B cell (primary cell): ENCODE data around the gene CHST11. TPM values are rescaled to one million over a fixed set of nuclear protein-coding genes. Genes with fewer than 3 reads are reported as not detected.

ENCODE experiments used
- ATAC-seq: fragments of 200-7000 bp; cut with Tn5 transposase; one replicate; pipeline ENCODE4 v1.10.0; 2021; ENCODE audit warnings: low read depth, mild to moderate bottlenecking, moderate number of reproducible peaks, moderate library complexity
- CTCF ChIA-PET: fragments of 350-600 bp; sonication (Branson Sonifier 250); formaldehyde crosslinking; loops from one replicate; lab custom pipeline; 2021; ENCODE audit warnings: antibody characterized with exemption, inconsistent platforms; lab: Charles Lee
- POLR2A ChIA-PET: fragments of 350-600 bp; sonication (Branson Sonifier 250); formaldehyde crosslinking; loops from one replicate; lab custom pipeline; 2021; ENCODE audit warnings: antibody characterized with exemption; lab: Charles Lee
- DNase-seq: peaks from one replicate; pipeline ENCODE4 v3.0.0; 2013
- H2AFZ ChIP-seq: 2 replicates; pipeline ENCODE4 v1.6.1; 2012; ENCODE audit warnings: mild to moderate bottlenecking, low read depth, low read length; ENCODE audit not compliant: insufficient read depth, poor library complexity, severe bottlenecking
- H3K27ac ChIP-seq, 2 donors: 1 replicate in 1 of 2; 2 replicates in 1 of 2; pipeline ENCODE4 v1.5.1; 2012 to 2013; ENCODE audit warnings: low read length in 2 of 2, mild to moderate bottlenecking in 2 of 2, moderate library complexity in 1 of 2
- H3K27me3 ChIP-seq, 4 experiments: fragments of 200-600 bp in 1 of 4; sonication (generic) in 1 of 4; replicated peaks in 1 of 4; 1 replicate in 2 of 4; 2 replicates in 2 of 4; pipeline versions ENCODE4 v1.6.1 to v1.7.0; 2013 to 2016; ENCODE audit warnings: low read length in 3 of 4, mild to moderate bottlenecking in 2 of 4, mixed read lengths in 1 of 4, moderate library complexity in 1 of 4; ENCODE audit not compliant: insufficient read depth in 4 of 4, control insufficient read depth in 3 of 4; ENCODE audit errors: control extremely low read depth in 1 of 4
- H3K36me3 ChIP-seq, 2 experiments: replicated peaks in 1 of 2; 1 replicate in 1 of 2; 2 replicates in 1 of 2; pipeline versions ENCODE4 v1.6.1 to v1.7.1; 2013; ENCODE audit warnings: low read length in 1 of 2; ENCODE audit not compliant: insufficient read depth in 2 of 2, control insufficient read depth in 1 of 2; ENCODE audit errors: control extremely low read depth in 1 of 2, extremely low read depth in 1 of 2
- H3K4me1 ChIP-seq, 2 donors: fragments of 200-600 bp in 1 of 2; sonication (generic) in 1 of 2; 1 replicate in 1 of 2; 2 replicates in 1 of 2; pipeline versions ENCODE4 v1.5.1 to v1.6.1; 2013 to 2017; ENCODE audit warnings: low read length in 2 of 2; ENCODE audit not compliant: control insufficient read depth in 2 of 2, insufficient read depth in 2 of 2
- H3K4me2 ChIP-seq: replicated peaks from 2 replicates; pipeline ENCODE3; 2012; ENCODE audit warnings: mild to moderate bottlenecking, low read depth, low read length; ENCODE audit not compliant: poor library complexity, severe bottlenecking
- H3K4me3 ChIP-seq, 5 experiments: fragments of 200-600 bp in 1 of 5; sonication (generic) in 1 of 5; 1 replicate in 3 of 5; 2 replicates in 2 of 5; pipeline versions ENCODE4 v1.5.1 to v1.7.0; 2011 to 2016; ENCODE audit warnings: low read length in 4 of 5, mild to moderate bottlenecking in 4 of 5, low read depth in 2 of 5, control low read depth in 1 of 5, moderate library complexity in 1 of 5; ENCODE audit not compliant: insufficient read depth in 1 of 5; ENCODE audit errors: control extremely low read depth in 1 of 5, extremely low read depth in 1 of 5
- H3K79me2 ChIP-seq: fragments of 200-600 bp; sonication (generic); one replicate; pipeline ENCODE4 v1.6.0; 2016; ENCODE audit warnings: low read length; ENCODE audit not compliant: control insufficient read depth, insufficient read depth
- H3K9ac ChIP-seq: fragments of 200-600 bp; sonication (generic); 2 replicates; pipeline ENCODE4 v1.6.1; 2017; ENCODE audit warnings: mild to moderate bottlenecking, low read length, moderate library complexity
- H3K9me3 ChIP-seq, 3 donors: one replicate each; pipeline versions ENCODE4 v1.6.1 to v1.7.1; 2013; ENCODE audit warnings: low read length in 2 of 3; ENCODE audit not compliant: control insufficient read depth in 2 of 3, insufficient read depth in 1 of 3; ENCODE audit errors: control extremely low read depth in 1 of 3
- H4K20me1 ChIP-seq: 2 replicates; pipeline ENCODE4 v1.6.0; 2012; ENCODE audit warnings: mild to moderate bottlenecking, low read length; ENCODE audit not compliant: insufficient read depth, control insufficient read depth, poor library complexity, severe bottlenecking
- H3K27ac Mint-ChIP-seq: one replicate; pipeline ENCODE4 v1.8.0; 2021; ENCODE audit warnings: mixed read lengths
- H3K27me3 Mint-ChIP-seq: one replicate; pipeline ENCODE4 v1.8.0; 2021; ENCODE audit warnings: mixed read lengths
- H3K4me1 Mint-ChIP-seq: one replicate; pipeline ENCODE4 v1.8.0; 2021; ENCODE audit warnings: mixed read lengths
- H3K4me3 Mint-ChIP-seq: one replicate; pipeline ENCODE4 v1.8.0; 2021; ENCODE audit warnings: mixed read lengths
- H3K9me3 Mint-ChIP-seq: one replicate; pipeline ENCODE4 v1.8.0; 2022; ENCODE audit warnings: mixed read lengths; ENCODE audit not compliant: insufficient read depth
- EZH2 ChIP-seq: IDR thresholded peaks from 2 replicates; pipeline ENCODE4 v1.6.1; 2012; ENCODE audit warnings: borderline replicate concordance, low read depth, mild to moderate bottlenecking, moderate library complexity, low read length; ENCODE audit not compliant: insufficient read depth, poor library complexity, severe bottlenecking
- WGBS: methylation state at CpG from one replicate; pipeline ENCODE4 v1.1.5; 2013; ENCODE audit warnings: missing lambda C conversion rate; ENCODE audit not compliant: insufficient coverage; 5-methylcytosine and 5-hydroxymethylcytosine counted together
- intact Hi-C: fragments of 100-400 bp; cut with micrococcal nuclease; formaldehyde crosslinking; loops from one replicate; pipeline ENCODE4 v1.10.0; 2022
- polyA plus RNA-seq: library from polyadenylated mRNA; depleted of rRNA; stranded (reverse); fragments of >200 nt; gene quantifications from 2 replicates; pipeline ENCODE4 v1.2.3, GENCODE V29; 2012
- total RNA-seq, 2 donors: library from RNA; stranded (reverse); fragments of 120-200 nt in 1 of 2; gene quantifications; 1 replicate in 1 of 2; 2 replicates in 1 of 2; pipeline versions ENCODE4 v1.2.3 to v1.2.4, GENCODE V29; 2013 to 2022
- TF ChIP-seq, protein P1 (sequence below): fragments of 200-600 bp; IDR thresholded peaks from one replicate; pipeline ENCODE4 v1.8.0; 2022; ENCODE audit warnings: antibody characterized with exemption, mild to moderate bottlenecking

The CHST11 gene
- total and polyA plus RNA-seq, 2 donors (not counting 1 experiment from before 2014, with no cell fraction given): 46.3 to 152 TPM

DNA sequence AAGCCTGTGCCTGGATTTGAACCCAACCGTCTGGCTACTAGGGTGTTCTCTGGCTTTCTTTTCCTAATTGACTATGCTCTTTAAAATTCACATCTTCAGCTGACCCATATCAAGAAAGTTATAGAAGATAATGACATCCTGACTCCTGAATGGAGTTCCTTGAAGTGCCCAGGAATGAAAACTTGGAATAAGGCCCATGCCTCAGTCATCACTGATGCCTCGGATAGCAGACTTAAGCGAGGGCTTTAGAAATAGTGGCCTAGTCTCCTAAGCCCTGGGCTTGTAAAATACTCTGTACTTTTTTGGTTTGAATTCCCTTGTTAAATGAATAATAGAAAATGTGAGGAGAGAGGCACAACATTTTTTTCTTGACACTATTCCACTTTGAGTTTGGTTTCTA is 39.0 kb downstream of the CHST11 start:
- intact Hi-C loops: no loop called here
- H3K9me3 ChIP-seq: no peaks in the 10 kb centered on the region
- peaks cover 87% of the 10 kb centered on the region for H3K4me1 Mint-ChIP-seq
- no peak overlapping the region for H3K4me2 ChIP-seq
- TF ChIP-seq EZH2: no peak
- TF ChIP-seq, protein P1, sequence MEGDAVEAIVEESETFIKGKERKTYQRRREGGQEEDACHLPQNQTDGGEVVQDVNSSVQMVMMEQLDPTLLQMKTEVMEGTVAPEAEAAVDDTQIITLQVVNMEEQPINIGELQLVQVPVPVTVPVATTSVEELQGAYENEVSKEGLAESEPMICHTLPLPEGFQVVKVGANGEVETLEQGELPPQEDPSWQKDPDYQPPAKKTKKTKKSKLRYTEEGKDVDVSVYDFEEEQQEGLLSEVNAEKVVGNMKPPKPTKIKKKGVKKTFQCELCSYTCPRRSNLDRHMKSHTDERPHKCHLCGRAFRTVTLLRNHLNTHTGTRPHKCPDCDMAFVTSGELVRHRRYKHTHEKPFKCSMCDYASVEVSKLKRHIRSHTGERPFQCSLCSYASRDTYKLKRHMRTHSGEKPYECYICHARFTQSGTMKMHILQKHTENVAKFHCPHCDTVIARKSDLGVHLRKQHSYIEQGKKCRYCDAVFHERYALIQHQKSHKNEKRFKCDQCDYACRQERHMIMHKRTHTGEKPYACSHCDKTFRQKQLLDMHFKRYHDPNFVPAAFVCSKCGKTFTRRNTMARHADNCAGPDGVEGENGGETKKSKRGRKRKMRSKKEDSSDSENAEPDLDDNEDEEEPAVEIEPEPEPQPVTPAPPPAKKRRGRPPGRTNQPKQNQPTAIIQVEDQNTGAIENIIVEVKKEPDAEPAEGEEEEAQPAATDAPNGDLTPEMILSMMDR: no peak
- H3K9me3 Mint-ChIP-seq: no peaks in the 10 kb centered on the region
- H3K9ac ChIP-seq: no peak overlapping the region
- WGBS: 100% methylated on average over 1 of the region's 3 CpGs
- peaks cover 47% of the 10 kb centered on the region for H4K20me1 ChIP-seq
- H3K4me3 Mint-ChIP-seq: no peak overlapping the region
- DNase-seq (no peak), ATAC-seq (no peak)
- ChIA-PET CTCF (no interaction called here), POLR2A (no interaction called here)
- no peaks in the 10 kb centered on the region for H3K27me3 Mint-ChIP-seq
- H3K4me1 ChIP-seq: peaks cover 55 to 72% of the 10 kb centered on the region in 2 donors
- H3K27ac Mint-ChIP-seq: no peak overlapping the region
- no peak overlapping the region for H3K4me3 ChIP-seq
- peaks cover 2 to 15% of the 10 kb centered on the region in 2 experiments for H3K36me3 ChIP-seq
- H2AFZ ChIP-seq: no peak overlapping the region
- H3K27me3 ChIP-seq: no peaks in the 10 kb centered on the region
- no peak overlapping the region for H3K27ac ChIP-seq
- H3K79me2 ChIP-seq: peaks cover 100% of the 10 kb centered on the region

GRCh38 chr12:104496336-104496735 is 39.6 kb downstream of the CHST11 start:
- H3K9me3 Mint-ChIP-seq: no peaks in the 10 kb centered on the region
- no peaks in the 10 kb centered on the region for H3K9me3 ChIP-seq
- DNase-seq: no peak
- ATAC-seq: no peak
- H3K27ac ChIP-seq: no peak overlapping the region
- peaks cover 100% of the 10 kb centered on the region for H3K79me2 ChIP-seq
- peaks cover 53 to 69% of the 10 kb centered on the region in 2 donors for H3K4me1 ChIP-seq
- no CpG with 5 or more reads among the region's 1 CpG for WGBS
- H3K4me3 ChIP-seq: no peak overlapping the region
- peaks cover 52% of the 10 kb centered on the region for H4K20me1 ChIP-seq
- no peak overlapping the region for H3K9ac ChIP-seq
- H3K4me2 ChIP-seq: no peak overlapping the region
- H3K4me3 Mint-ChIP-seq: no peak overlapping the region
- no peak overlapping the region for H2AFZ ChIP-seq
- H3K4me1 Mint-ChIP-seq: peaks cover 86% of the 10 kb centered on the region
- ChIA-PET POLR2A (no interaction called here), CTCF (no interaction called here)
- no peaks in the 10 kb centered on the region for H3K27me3 Mint-ChIP-seq
- H3K27me3 ChIP-seq: no peaks in the 10 kb centered on the region
- peaks cover 2 to 15% of the 10 kb centered on the region in 2 experiments for H3K36me3 ChIP-seq
- H3K27ac Mint-ChIP-seq: peak overlapping the region; percentile 10
- TF ChIP-seq, protein P1: no peak
- no peak for TF ChIP-seq EZH2
- intact Hi-C loops: no loop called here
